GM21423 (cell line): ENCODE measurements around the gene RECQL.
"Not testable (repeated sequence)": the region's sequence is repeated elsewhere in the genome, so short reads cannot be mapped to it uniquely, and the experiment has no call there.

Experiments used
- ATAC-seq: cut with Tn5 transposase; IDR thresholded peaks from one replicate; pipeline ENCODE4 v1.9.1; 2021; ENCODE audit warnings: mild to moderate bottlenecking, moderate library complexity; ENCODE audit not compliant: unreplicated experiment

The RECQL gene

DNA sequence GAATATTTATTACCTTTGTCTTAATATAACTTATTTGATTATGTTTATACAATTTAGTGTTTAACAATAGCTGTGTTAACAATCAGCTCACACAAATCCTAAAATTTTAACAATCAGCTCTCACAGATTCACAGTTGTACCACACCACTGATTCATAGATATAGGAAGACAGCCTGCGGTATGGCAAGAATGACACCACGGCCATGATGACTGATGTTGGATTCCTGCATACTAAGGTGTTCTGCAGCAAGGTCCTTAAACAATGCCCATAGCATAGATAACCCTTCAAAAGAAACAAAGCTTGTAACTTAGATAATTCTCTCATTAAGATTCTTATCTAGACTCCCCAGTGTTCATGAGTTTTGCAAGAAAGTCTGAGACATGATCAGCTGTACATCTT is 67.9 kb downstream of the RECQL start:
- no peak for ATAC-seq

DNA sequence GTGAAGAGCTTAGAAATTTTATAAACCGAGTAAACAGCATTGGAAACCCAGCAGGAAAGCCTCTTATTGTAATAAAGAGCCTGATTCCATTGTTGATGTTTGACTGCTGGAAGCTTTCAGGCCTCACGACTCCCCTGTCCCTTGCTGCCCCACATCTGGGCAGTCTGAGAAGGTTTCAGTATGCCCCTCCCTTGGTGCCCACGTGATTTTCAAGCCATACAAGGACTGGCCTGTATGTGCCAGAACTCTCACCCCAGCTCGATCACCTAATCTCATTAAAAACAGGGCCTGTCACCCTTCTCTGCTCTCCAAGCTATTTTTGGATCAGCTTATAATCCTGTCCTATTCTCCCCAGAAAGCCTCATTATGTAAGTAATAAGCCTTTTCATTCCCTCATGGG is 71.4 kb downstream of the RECQL start:
- no peak for ATAC-seq

DNA sequence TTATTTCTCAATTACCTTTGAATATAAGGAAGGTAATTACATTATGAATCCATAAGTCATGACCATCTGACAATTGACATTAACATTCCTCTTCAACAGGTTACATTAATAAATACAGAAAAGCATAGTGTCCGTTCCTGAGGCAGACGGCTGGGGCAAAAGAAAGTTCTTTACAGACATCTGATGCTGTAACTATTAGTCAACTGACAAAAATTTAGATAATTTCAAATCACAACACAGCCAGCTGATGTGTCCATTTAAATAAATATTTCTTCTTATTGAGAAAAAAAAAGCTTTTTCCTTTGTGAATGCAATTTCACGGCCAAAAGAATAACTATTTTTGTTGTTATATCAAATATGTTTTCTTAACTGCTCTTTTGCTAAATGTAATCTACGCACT is 73.2 kb downstream of the RECQL start:
- ATAC-seq, result no peak

DNA sequence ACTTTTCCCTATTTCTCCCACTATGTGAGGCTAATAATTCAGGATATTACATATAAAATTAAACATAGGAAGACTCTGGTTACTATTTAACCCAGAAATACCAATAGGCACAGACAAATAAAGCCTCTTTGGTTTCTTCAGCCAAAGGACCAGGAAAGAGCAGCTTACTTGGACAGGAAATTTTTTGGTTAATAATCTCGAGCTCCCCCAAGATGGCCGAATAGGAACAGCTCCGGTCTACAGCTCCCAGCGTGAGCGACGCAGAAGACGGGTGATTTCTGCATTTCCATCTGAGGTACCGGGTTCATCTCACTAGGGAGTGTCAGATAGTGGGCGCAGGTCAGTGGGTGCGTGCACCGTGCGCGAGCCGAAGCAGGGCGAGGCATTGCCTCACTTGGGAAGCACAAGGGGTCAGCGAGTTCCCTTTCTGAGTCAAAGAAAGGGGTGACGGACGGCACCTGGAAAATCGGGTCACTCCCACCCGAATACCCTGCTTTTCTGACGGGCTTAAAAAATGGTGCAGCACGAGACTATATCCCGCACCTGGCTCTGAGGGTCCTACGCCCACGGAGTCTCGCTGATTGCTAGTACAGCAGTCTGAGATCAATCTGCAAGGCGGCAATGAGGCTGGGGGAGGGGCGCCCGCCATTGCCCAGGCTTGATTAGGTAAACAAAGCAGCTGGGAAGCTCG is 82.3 kb downstream of the RECQL start:
- ATAC-seq, result not testable (repeated sequence)
